GM10248 (cell line): ENCODE measurements around the gene NKD2.
A peak's percentile ranks its signal among the peaks of the same experiment; 100 is the strongest.

Experiments used
- CTCF ChIA-PET: fragments of 300-600 bp; sonication (Branson Sonifier 250); formaldehyde crosslinking; extraction: SDS; loops from one replicate; lab custom pipeline; 2021; ENCODE audit warnings: antibody characterized with exemption; lab: Yijun Ruan, JAX
- POLR2A ChIA-PET: fragments of 350-650 bp; sonication (Branson Sonifier 250); formaldehyde crosslinking; extraction: SDS; loops from one replicate; lab custom pipeline; 2020; ENCODE audit warnings: antibody characterized with exemption; lab: Yijun Ruan, JAX
- DNase-seq: peaks from one replicate; pipeline ENCODE4 v3.0.0; 2012; ENCODE audit errors: extremely low spot score
- TF ChIP-seq, protein P1 (sequence below): IDR thresholded peaks from 2 replicates; pipeline ENCODE4 v1.5.1; 2012; ENCODE audit warnings: mild to moderate bottlenecking, low read depth; ENCODE audit errors: extremely low read depth, missing control alignments, control extremely low read depth

The NKD2 gene

DNA sequence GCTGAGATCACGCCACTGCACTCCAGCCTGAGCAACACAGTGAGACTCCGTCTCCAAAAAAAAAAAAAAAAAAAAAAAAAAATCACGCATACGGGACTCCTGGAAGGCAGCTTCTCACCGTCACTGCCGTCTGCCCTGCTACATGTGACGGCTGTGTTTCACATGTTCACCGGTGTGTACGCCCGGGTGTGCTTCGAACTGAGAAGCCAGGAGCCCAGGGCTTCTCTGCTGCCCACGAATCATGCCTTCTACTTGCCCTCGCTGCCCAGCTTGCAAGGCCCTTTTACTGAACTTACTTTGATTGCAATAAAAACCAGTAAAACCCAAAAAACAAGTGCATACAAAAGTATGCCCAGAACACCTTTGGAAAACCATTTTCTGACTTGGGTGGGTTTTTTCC, 5.8 kb upstream of the NKD2 start:
- CTCF ChIA-PET = no interaction called here

DNA sequence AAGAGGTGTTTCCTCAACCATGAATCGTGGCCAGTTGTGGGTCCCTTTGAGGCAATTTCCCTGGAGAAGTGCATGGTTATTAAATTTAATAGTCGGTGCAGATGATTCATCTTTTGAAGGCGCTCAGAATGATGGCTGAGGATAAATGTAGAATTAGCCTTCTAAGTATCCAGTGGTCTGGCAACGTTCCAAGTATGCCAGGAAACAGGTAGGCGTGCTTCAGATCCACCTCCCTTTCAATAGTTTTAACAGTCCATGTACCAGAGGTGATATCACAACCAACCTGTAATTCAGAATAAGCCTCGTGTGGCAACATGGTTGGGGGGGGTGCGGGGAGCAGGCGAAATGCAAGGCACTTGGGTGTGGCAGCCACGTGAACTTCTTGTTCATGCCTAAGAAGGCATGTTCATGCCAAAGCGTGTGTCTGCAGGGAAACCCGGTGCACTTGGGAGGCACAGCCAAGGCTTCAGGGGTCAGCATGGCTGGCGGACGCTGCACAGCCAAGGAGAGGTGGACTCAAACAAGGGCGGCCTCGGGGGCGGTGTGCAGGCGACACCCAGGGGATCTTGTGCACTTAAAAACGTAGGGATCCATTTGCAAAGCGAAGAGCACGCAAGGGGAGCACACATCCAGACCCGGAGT, 5.2 kb upstream of the NKD2 start:
- no peak for DNase-seq
- CTCF ChIA-PET = no interaction called here
- POLR2A ChIA-PET = no interaction called here
- TF ChIP-seq, protein P1, sequence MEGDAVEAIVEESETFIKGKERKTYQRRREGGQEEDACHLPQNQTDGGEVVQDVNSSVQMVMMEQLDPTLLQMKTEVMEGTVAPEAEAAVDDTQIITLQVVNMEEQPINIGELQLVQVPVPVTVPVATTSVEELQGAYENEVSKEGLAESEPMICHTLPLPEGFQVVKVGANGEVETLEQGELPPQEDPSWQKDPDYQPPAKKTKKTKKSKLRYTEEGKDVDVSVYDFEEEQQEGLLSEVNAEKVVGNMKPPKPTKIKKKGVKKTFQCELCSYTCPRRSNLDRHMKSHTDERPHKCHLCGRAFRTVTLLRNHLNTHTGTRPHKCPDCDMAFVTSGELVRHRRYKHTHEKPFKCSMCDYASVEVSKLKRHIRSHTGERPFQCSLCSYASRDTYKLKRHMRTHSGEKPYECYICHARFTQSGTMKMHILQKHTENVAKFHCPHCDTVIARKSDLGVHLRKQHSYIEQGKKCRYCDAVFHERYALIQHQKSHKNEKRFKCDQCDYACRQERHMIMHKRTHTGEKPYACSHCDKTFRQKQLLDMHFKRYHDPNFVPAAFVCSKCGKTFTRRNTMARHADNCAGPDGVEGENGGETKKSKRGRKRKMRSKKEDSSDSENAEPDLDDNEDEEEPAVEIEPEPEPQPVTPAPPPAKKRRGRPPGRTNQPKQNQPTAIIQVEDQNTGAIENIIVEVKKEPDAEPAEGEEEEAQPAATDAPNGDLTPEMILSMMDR = no peak

More for the DNA sequence above, 5.8 kb upstream of the NKD2 start:
- POLR2A ChIA-PET = no interaction called here
- TF ChIP-seq, protein P1 = no peak
- no peak for DNase-seq

DNA sequence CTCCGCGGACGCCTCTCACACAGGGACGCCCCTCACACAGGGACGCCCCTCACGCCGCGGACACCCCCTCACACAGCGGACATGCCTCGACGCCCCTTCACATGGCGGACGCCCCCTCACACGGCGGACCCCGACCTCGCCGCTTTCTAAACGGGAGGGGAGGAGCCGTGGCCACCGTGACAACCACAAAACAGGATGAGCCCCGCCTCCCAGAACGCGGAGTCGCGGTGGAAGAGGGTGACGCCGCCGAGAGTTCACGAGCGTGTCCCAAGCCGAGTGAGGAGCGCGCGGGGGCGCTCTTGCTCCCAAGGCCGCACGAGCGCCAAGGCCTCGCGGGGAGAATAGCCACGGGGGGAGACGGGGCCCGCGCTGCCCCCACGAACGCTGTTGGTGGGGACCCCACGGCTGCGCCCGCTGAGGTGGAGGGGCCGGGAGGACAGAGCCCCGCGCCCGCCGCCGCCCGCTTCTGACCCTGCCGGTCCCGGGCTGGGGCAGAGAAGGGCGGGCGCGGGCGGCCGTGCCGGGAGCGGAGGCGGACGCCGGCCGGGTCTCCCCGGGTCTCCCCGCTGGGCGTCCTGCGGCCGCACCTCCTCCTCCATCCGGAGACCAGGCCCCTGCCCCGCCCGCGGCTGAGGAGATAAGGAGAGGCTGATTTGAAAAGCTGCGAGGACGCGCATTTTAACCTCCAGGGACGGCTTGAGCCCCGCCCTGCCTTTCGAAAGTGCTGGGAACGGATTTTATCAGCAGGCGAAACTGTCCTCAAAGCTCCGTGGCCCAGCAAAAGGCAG, 3.9 kb upstream of the NKD2 start:
- POLR2A ChIA-PET = no interaction called here

DNA sequence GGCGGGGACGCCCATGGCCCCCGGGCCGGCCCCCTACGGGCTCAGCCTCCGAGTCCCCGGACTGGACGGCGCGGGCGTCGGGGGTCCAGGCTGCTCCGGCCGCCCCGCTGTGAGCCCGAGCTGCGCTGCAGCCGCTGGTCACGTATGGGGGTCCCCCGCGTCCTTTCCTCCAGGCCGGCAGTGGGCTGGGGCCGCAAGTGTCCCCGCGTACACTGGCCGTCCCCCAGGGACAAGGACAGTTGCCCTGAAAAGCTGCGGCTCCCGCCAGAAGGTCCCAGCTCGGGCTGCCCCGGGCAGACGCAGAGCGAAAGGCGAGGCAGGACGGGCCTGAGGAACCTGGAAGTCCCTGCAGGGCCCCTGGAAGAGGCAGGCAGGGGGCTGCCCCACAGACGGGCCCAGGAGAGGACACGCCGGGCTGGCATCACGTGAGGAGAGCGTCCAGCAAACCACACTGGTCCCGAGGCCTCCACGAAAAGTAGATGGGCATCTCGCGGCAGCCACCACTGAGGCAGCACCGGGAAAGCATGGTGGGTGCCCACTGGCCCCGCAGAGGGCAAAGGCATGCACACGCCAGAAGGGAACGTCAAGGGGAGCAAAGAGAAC, 3.3 kb upstream of the NKD2 start:
- POLR2A ChIA-PET = no interaction called here
- TF ChIP-seq, protein P1 = no peak
- CTCF ChIA-PET = interaction anchor here (1.0 to 2.4 kb wide), 3 partner anchors 11 to 135 kb away, joined by 3 to 8 read pairs (median 7); no protein-coding TSS in a partner anchor
- no peak for DNase-seq

More for the DNA sequence above, 3.9 kb upstream of the NKD2 start:
- no peak for DNase-seq
- CTCF ChIA-PET = interaction anchor here (1.0 to 2.4 kb wide), 3 partner anchors 10 to 136 kb away, joined by 3 to 8 read pairs (median 7); no protein-coding TSS in a partner anchor
- TF ChIP-seq, protein P1 = peak; percentile 39

DNA sequence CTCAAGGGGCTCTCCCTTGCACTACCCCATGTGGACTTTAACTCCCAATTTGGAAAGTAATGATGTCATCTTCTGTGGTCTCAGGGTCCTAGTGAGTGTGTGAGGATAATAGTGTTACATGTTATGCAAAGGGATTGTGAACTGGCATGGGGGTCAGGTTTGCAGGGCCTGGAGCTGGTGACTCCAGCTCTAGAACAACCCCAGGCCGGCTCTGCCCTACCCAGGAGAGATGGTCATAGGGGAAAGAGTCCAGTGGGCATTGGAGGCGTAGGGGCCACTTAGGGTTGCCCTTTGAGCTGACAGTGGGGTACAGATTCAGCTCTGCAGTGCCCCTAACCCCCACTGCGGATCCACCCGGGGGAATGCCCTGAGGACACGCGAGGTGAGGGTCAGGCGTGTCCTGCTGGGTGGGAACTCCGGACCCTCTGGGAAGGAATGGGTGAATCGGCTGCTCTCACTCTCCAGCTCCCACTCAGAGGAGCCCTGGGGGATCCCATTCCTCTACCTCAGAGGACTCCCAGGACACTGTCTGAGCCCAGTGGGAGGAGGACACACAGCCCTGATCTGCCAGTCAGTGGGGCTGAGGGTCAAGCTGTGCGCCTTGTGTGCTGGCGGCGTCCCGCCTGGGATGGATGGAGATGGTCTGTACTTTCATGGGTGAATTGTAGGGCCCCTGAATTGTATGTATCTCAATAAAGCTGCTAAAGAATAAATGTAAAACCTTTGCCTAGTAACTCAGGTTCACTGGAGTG, 2.5 kb upstream of the NKD2 start:
- ChIA-PET POLR2A (no interaction called here), CTCF (interaction anchor here (1.0 to 2.4 kb wide), 3 partner anchors 11 to 135 kb away, joined by 3 to 8 read pairs (median 7); no protein-coding TSS in a partner anchor)
- DNase-seq = no peak
- TF ChIP-seq, protein P1 = no peak
